ENCODE results near the gene TYK2. TPM values are rescaled to one million over a fixed set of nuclear protein-coding genes. Genes with fewer than 3 reads are reported as not detected.

The TYK2 gene
- total RNA-seq, 4 donors from 2014 or later, result 138 to 531 (median 246) TPM

DNA sequence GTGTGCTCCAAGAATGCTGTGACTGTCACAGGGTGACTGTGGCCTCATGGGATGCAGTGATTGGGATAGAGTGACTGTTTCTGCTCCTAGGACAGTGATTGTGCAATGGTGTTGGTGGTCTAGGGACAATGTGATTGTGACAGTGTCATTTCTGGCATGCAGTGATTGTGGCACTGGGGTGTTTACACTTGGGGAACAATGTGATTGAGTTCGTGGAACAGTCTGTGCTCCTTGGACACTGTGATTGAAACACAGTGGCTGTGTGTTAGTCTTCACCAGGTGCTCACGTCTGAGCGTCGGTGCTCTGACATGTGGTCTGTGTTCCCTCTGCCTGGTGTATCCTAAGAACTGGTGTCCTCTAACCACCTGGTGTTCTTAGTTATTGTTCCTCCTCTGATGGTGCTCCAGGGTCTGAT is 41.7 kb upstream of the TYK2 start:
- no peak for DNase-seq
- H3K36me3 ChIP-seq, result no peaks in the 10 kb centered on the region
- no peaks in the 10 kb centered on the region for H3K9me3 ChIP-seq
- H3K4me3 ChIP-seq, result no peak overlapping the region
- TF ChIP-seq POLR2A (IDR thresholded peaks at IDR 0.05), result no peak
- TF ChIP-seq, protein P1, sequence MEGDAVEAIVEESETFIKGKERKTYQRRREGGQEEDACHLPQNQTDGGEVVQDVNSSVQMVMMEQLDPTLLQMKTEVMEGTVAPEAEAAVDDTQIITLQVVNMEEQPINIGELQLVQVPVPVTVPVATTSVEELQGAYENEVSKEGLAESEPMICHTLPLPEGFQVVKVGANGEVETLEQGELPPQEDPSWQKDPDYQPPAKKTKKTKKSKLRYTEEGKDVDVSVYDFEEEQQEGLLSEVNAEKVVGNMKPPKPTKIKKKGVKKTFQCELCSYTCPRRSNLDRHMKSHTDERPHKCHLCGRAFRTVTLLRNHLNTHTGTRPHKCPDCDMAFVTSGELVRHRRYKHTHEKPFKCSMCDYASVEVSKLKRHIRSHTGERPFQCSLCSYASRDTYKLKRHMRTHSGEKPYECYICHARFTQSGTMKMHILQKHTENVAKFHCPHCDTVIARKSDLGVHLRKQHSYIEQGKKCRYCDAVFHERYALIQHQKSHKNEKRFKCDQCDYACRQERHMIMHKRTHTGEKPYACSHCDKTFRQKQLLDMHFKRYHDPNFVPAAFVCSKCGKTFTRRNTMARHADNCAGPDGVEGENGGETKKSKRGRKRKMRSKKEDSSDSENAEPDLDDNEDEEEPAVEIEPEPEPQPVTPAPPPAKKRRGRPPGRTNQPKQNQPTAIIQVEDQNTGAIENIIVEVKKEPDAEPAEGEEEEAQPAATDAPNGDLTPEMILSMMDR (IDR thresholded peaks at IDR 0.05), result no peak
- H3K27ac ChIP-seq, result no peak overlapping the region
- peaks cover 0 to 62% of the 10 kb centered on the region in 2 donors for H3K27me3 ChIP-seq
- H3K4me1 ChIP-seq, result peaks cover 0 to 51% (median 45%) of the 10 kb centered on the region in 4 donors

DNA sequence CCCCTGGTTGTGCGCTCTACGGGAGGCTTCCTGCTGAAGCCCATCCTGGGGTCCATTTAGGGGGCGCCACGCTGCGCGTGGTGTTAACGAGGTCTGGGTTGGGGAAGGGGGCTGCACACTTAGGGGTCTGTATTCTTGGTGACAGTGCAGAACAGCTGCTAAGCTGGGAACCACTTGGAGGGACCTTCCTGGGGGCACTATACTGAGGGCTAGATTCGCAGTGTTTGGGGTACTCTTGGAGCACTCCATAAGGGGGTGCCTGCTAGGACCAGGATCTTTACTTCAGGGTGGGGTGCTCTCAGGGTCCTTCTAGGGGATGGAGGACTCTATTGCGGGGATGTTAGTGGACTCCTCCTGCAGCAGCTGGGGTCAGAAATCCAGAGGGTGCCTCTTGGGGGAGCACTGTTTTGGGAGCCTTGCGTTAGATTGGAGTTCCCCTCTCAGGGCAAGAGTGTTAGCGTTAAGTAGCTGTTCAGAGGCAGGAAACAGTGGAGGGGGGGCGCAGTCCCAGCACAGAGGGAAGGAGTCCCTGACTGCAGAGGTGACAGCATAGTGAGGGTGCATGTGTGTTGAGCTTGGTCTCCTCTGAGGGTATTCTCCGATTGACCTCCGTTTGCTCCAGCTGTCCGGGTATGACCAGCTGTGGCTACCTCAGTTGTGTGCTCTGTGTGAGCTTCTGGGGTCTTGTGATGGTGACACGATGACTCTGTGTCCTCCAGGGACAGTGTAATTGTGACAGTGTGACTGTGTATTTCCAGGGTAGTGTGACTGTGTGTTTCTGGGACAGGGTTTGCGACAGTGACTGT is 41.1 kb upstream of the TYK2 start:
- Histone ChIP-seq H3K27ac (no peak overlapping the region), H3K4me1 (peaks cover 0 to 57% (median 51%) of the 10 kb centered on the region in 4 donors), H3K27me3 (peaks cover 0 to 62% of the 10 kb centered on the region in 2 donors), H3K36me3 (no peaks in the 10 kb centered on the region), H3K4me3 (peak overlapping the region in 1 of 4 donors; percentile 33), H3K9me3 (no peaks in the 10 kb centered on the region)
- DNase-seq, result no peak
- TF ChIP-seq POLR2A (IDR thresholded peaks at IDR 0.05), result no peak
- TF ChIP-seq, protein P1 (IDR thresholded peaks at IDR 0.05), result no peak

GRCh38 chr19:10420444-10421239 is 40.3 kb upstream of the TYK2 start, which contains the start of gene PDE4A:
Gene PDE4A (plus strand): TSS chr19:10420538. CDS start chr19:10420765, 227 bp downstream.
- H3K4me3 ChIP-seq, result peak within 1 kb of the TSS in 3 of 4 donors; percentile 14 to 33 (median 24)

DNA sequence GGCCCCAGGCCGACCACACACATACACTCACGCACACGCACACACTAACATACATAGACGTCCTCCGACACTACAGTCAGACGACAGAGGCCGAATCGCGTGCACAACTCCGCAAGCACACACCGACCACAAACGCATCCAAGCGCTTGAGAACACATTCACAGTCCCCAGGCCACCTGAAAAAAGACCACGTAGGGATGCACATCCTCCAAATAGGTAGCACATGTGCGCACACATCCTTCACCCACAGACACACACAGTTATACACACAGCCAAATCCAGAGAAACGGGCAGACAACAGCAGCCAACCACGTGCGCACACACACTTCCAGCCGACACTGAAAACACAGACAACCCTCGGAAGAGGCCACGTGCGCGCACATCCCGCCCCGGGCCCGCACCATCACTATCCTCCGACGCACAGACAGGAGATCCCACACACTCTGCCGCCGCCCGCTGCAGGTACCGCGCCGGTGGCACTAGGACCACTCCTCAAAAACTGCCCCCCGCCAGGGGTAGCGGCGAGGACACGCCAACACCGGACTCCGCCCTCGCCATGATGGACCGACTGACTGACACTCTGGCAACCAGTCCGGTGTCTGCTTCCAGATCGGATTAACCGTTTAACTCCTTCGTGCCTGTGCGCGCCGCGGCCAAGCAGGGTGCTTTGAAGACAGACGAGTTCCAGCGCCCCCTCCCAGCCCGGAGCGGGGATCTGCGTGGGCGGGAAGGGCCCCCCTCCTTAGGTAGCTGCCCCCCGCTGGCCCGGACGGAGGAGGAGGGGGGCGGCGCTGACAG is 39.5 kb upstream of the TYK2 start:
- Histone ChIP-seq H3K27me3 (peaks cover 0 to 55% of the 10 kb centered on the region in 2 donors), H3K9me3 (no peaks in the 10 kb centered on the region), H3K36me3 (no peaks in the 10 kb centered on the region), H3K4me1 (peaks cover 0 to 56% (median 51%) of the 10 kb centered on the region in 4 donors), H3K27ac (no peak overlapping the region), H3K4me3 (peak overlapping the region in 3 of 4 donors; percentile 14 to 33 (median 24))
- DNase-seq, result no peak
- TF ChIP-seq POLR2A (IDR thresholded peaks at IDR 0.05), result no peak
- TF ChIP-seq, protein P1 (IDR thresholded peaks at IDR 0.05), result no peak

More at GRCh38 chr19:10420444-10421239, 40.3 kb upstream of the TYK2 start, which contains the start of gene PDE4A:
- no peak for DNase-seq
- Histone ChIP-seq H3K27me3 (peaks cover 0 to 62% of the 10 kb centered on the region in 2 donors), H3K27ac (no peak within 1 kb of the TSS), H3K9me3 (no peaks in the 10 kb centered on the region), H3K4me1 (peaks cover 0 to 64% (median 56%) of the 10 kb centered on the region in 4 donors), H3K36me3 (no peaks in the 10 kb centered on the region)
- TF ChIP-seq POLR2A (IDR thresholded peaks at IDR 0.05), result no peak
- TF ChIP-seq, protein P1 (IDR thresholded peaks at IDR 0.05), result peak in 3 of 6 experiments; percentile 8 to 28 (median 21)

DNA sequence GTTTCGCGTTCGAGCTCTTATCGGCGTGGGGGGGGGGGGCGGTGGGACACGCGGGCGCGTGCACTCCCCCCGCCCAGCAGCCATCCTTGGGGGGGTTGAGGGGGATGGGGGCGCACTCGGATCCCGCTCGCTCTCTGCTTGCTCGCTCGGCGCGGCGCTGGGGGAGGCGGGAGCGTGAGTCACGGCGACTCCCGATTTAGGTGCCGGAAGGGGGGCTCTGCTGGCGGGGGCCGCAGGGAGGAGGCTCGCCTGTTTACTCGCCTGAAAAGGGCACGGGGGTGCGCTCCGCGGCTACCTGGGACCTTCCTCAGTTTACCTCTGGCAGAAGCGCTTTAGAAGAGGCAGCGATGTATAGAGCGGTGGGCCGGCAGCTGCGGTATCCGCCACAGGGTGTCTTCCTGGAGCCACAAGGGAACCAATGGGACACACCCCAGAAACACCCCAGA is 38.9 kb upstream of the TYK2 start:
- no peak for TF ChIP-seq POLR2A (IDR thresholded peaks at IDR 0.05)
- TF ChIP-seq, protein P1 (IDR thresholded peaks at IDR 0.05), result no peak
- no peak overlapping the region for H3K27ac ChIP-seq
- no peaks in the 10 kb centered on the region for H3K9me3 ChIP-seq
- H3K4me3 ChIP-seq, result peak overlapping the region in 3 of 4 donors; percentile 13 to 33 (median 24)
- peaks cover 0 to 51% of the 10 kb centered on the region in 2 donors for H3K27me3 ChIP-seq
- H3K36me3 ChIP-seq, result no peaks in the 10 kb centered on the region
- H3K4me1 ChIP-seq, result peaks cover 0 to 50% (median 45%) of the 10 kb centered on the region in 4 donors
- DNase-seq, result no peak
